Uterus (tissue), 4 donors: ENCODE results near the gene CCDC47. TPM values are rescaled to one million over a fixed set of nuclear protein-coding genes. Genes with fewer than 3 reads are reported as not detected.
"Not testable (repeated sequence)": the region's sequence is repeated elsewhere in the genome, so short reads cannot be mapped to it uniquely, and the experiment has no call there.

ENCODE experiments used
- DNase-seq, 2 donors: peaks; one replicate each; pipeline ENCODE4 v3.0.0-alpha.2; 2019 to 2020
- H3K27ac ChIP-seq, 2 donors: fragments of 200-600 bp; sonication (generic); 1 replicate in 1 of 2; 2 replicates in 1 of 2; pipeline ENCODE4 v1.5.1; 2016 to 2018
- H3K27me3 ChIP-seq, 2 donors: fragments of 200-600 bp; sonication (generic); one replicate each; pipeline ENCODE4 v1.5.1; 2018 to 2019; ENCODE audit warnings: control low read depth in 1 of 2
- H3K36me3 ChIP-seq, 2 donors: fragments of 200-600 bp; sonication (generic); one replicate each; pipeline ENCODE4 v1.5.1; 2019; ENCODE audit warnings: control low read depth in 1 of 2
- H3K4me1 ChIP-seq, 2 donors: fragments of 200-600 bp; sonication (generic); one replicate each; pipeline ENCODE4 v1.5.1; 2018 to 2019; ENCODE audit warnings: control low read depth in 1 of 2
- H3K4me3 ChIP-seq, 2 donors: fragments of 200-600 bp; sonication (generic); 1 replicate in 1 of 2; 2 replicates in 1 of 2; pipeline ENCODE4 v1.5.1; 2018 to 2019; ENCODE audit warnings: mild to moderate bottlenecking in 1 of 2
- H3K9me3 ChIP-seq, 2 donors: fragments of 200-600 bp; sonication (generic); one replicate each; pipeline ENCODE4 v1.5.1; 2019; ENCODE audit warnings: control low read depth in 1 of 2
- CTCF ChIP-seq, 4 experiments: fragments of 200-600 bp in 2 of 4; fragments of 450-650 bp in 2 of 4; sonication (generic) in 2 of 4; IDR thresholded peaks; one replicate each; pipeline ENCODE4 v1.5.1; 2016 to 2019; ENCODE audit warnings: antibody characterized with exemption in 4 of 4, mild to moderate bottlenecking in 2 of 4, moderate library complexity in 1 of 4
- POLR2A ChIP-seq, 2 donors: fragments of 450-650 bp; IDR thresholded peaks; one replicate each; pipeline ENCODE4 v1.6.1; 2016; ENCODE audit warnings: antibody characterized with exemption in 2 of 2, mild to moderate bottlenecking in 1 of 2, moderate library complexity in 1 of 2
- intact Hi-C: fragments of 100-400 bp; cut with DNase I; formaldehyde crosslinking; loops from one replicate; pipeline ENCODE4 v1.15.1; 2023; ENCODE audit warnings: low total_unique reads
- total RNA-seq, 4 donors: library from RNA; depleted of rRNA in 3 of 4; stranded (reverse); fragments of >200 nt in 3 of 4; gene quantifications; one replicate each; pipeline versions ENCODE4 v1.1.0 to v1.2.4, GENCODE V29; 2014 to 2023
- donor health status: DM: yes; HTN: yes; CAD: no.

Gene CCDC47
- total RNA-seq, 4 donors from 2014 or later = 15.1 to 91.5 (median 49.3) TPM

DNA sequence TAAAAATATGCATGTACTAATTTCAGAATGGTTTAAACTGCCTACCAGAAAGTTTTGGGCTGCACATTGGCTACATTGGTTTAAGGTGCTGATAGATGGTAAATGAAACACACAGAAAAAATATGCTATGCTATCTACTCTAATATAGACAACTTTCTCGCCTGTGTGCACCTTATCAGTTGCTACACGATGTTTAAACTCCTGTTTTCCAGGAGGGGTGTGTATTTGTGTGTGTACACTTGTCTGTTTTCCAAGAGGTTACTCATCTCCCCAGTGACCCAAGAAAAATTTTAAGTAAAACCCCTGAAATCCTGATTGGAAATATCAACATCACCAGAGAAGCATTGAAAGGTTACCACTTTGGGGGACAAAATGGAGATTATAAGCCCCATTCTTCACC lies 32.2 kb upstream of the CCDC47 start:
- H3K36me3 ChIP-seq = no peaks in the 10 kb centered on the region

GRCh38 chr17:63804328-63804727 lies 30.9 kb upstream of the CCDC47 start:
- no peak overlapping the region for H3K4me3 ChIP-seq
- no peaks in the 10 kb centered on the region for H3K36me3 ChIP-seq
- no peaks in the 10 kb centered on the region for H3K27me3 ChIP-seq
- no peak for TF ChIP-seq POLR2A (IDR thresholded peaks at IDR 0.05)
- no peak for TF ChIP-seq CTCF (IDR thresholded peaks at IDR 0.05)
- no peaks in the 10 kb centered on the region for H3K9me3 ChIP-seq
- DNase-seq = no peak
- intact Hi-C loops = no loop called here
- H3K27ac ChIP-seq = no peak overlapping the region
- no peaks in the 10 kb centered on the region for H3K4me1 ChIP-seq

More for the DNA sequence above, 32.2 kb upstream of the CCDC47 start:
- intact Hi-C loops = no loop called here
- H3K27ac ChIP-seq = no peak overlapping the region
- no peaks in the 10 kb centered on the region for H3K4me1 ChIP-seq
- no peaks in the 10 kb centered on the region for H3K9me3 ChIP-seq
- TF ChIP-seq CTCF (IDR thresholded peaks at IDR 0.05) = no peak
- TF ChIP-seq POLR2A (IDR thresholded peaks at IDR 0.05) = no peak
- no peaks in the 10 kb centered on the region for H3K27me3 ChIP-seq
- H3K4me3 ChIP-seq = no peak overlapping the region
- no peak for DNase-seq

- Histone ChIP-seq H3K27me3 (no peaks in the 10 kb centered on the region), H3K36me3 (no peaks in the 10 kb centered on the region), H3K9me3 (no peaks in the 10 kb centered on the region), H3K4me1 (no peaks in the 10 kb centered on the region), H3K27ac (no peak overlapping the region), H3K4me3 (no peak overlapping the region)
- TF ChIP-seq POLR2A (IDR thresholded peaks at IDR 0.05) (no peak), CTCF (IDR thresholded peaks at IDR 0.05) (no peak)
- no peak for DNase-seq
- intact Hi-C loops = no loop called here
Observed at GRCh38 chr17:63800783-63801182, 27.4 kb upstream of the CCDC47 start.

DNA sequence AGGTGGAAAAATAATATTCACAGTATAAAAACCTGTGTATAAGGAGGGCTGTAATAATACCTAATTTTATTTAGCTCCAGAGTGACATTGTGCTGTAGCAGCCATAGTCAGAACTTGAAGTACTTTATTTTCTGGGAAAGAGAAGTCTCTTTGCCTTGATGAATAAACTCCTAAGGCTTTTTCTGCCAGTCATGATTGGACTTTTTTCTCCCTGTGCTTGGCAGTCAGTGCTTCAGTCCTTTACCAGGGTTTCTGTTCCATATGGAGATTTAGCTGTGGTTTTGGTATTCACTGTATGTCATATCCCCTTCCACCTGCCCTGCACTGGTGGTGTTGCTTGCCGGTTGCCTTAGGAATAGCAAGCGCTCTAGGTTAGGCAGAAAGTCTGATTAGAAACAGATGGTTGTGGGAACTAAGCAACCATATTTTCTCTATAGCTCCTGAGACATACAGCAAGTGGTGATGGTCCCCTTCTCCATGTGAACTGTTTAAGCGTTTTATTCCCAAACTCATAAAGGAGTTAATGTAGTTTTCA lies 25.2 kb upstream of the CCDC47 start:
- intact Hi-C loops = no loop called here
- no peak for DNase-seq
- H3K27me3 ChIP-seq = no peaks in the 10 kb centered on the region
- no peaks in the 10 kb centered on the region for H3K4me1 ChIP-seq
- TF ChIP-seq CTCF (IDR thresholded peaks at IDR 0.05) = no peak
- no peak for TF ChIP-seq POLR2A (IDR thresholded peaks at IDR 0.05)
- no peak overlapping the region for H3K4me3 ChIP-seq
- no peaks in the 10 kb centered on the region for H3K9me3 ChIP-seq
- no peak overlapping the region for H3K27ac ChIP-seq
- H3K36me3 ChIP-seq = no peaks in the 10 kb centered on the region

GRCh38 chr17:63796375-63796774 lies 23.0 kb upstream of the CCDC47 start:
- H3K36me3 ChIP-seq, intact Hi-C loops: not testable (repeated sequence)

More at GRCh38 chr17:63796375-63796774, 23.0 kb upstream of the CCDC47 start:
- H3K27me3 ChIP-seq, H3K9me3 ChIP-seq, DNase-seq, H3K4me3 ChIP-seq, H3K4me1 ChIP-seq, H3K27ac ChIP-seq: not testable (repeated sequence)
